H1 (cell line): ENCODE measurements around the gene ELMO1. TPM values are rescaled to one million over a fixed set of nuclear protein-coding genes. Genes with fewer than 3 reads are reported as not detected.

Experiments
- CTCF ChIA-PET: fragments of 300-600 bp; sonication (Branson Sonifier 250); formaldehyde crosslinking; loops from one replicate; lab custom pipeline; 2021; ENCODE audit not compliant: partially characterized antibody; lab: Charles Lee
- POLR2A ChIA-PET: fragments of 300-600 bp; sonication (Branson Sonifier 250); formaldehyde crosslinking; loops from one replicate; lab custom pipeline; 2021; ENCODE audit warnings: inconsistent platforms; ENCODE audit not compliant: partially characterized antibody; lab: Charles Lee
- DNase-seq, 2 experiments: peaks; one replicate each; pipeline versions ENCODE4 v3.0.0 to v3.0.0-alpha.2; 2010 to 2022; ENCODE audit warnings: low spot score in 2 of 2, low read depth in 1 of 2, mixed read lengths in 1 of 2
- FAIRE-seq: peaks from 2 replicates; lab custom pipeline; 2011; peaks lifted over from hg19 to GRCh38; lab: Jason Lieb, UNC
- H2AFZ ChIP-seq: 2 replicates; pipeline ENCODE4 v1.8.1; 2012; ENCODE audit warnings: low read length, inconsistent platforms
- H2AK5ac ChIP-seq: 2 replicates; pipeline ENCODE4 v1.6.1; 2013; ENCODE audit warnings: low read depth, low read length
- H2BK120ac ChIP-seq: replicated peaks from 2 replicates; pipeline ENCODE3; 2013; ENCODE audit warnings: low read depth, low read length, inconsistent platforms
- H2BK12ac ChIP-seq: 2 replicates; pipeline ENCODE4 v1.6.1; 2013; ENCODE audit warnings: low read depth, low read length
- H2BK15ac ChIP-seq: 2 replicates; pipeline ENCODE4 v1.6.1; 2013; ENCODE audit warnings: low read length
- H2BK20ac ChIP-seq: 2 replicates; pipeline ENCODE4 v1.6.1; 2013; ENCODE audit warnings: low read length
- H2BK5ac ChIP-seq: 2 replicates; pipeline ENCODE4 v1.6.1; 2013; ENCODE audit warnings: low read depth, low read length
- H3K14ac ChIP-seq: 2 replicates; pipeline ENCODE4 v1.6.1; 2013; ENCODE audit warnings: inconsistent platforms; ENCODE audit not compliant: insufficient read length
- H3K18ac ChIP-seq: 2 replicates; pipeline ENCODE4 v1.6.1; 2013; ENCODE audit warnings: low read length; ENCODE audit errors: extremely low read depth
- H3K23ac ChIP-seq: 2 replicates; pipeline ENCODE4 v1.6.1; 2013; ENCODE audit warnings: inconsistent platforms; ENCODE audit not compliant: insufficient read length
- H3K23me2 ChIP-seq: 2 replicates; pipeline ENCODE4 v1.6.1; 2013; ENCODE audit warnings: low read depth, low read length
- H3K27ac ChIP-seq: 2 replicates; pipeline ENCODE4 v1.6.1; 2011; ENCODE audit warnings: low read depth, low read length, inconsistent platforms
- H3K27me3 ChIP-seq, 4 experiments: replicated peaks in 1 of 4; 1 replicate in 1 of 4; 2 replicates in 3 of 4; pipeline versions ENCODE4 v1.6.1 to v1.8.1; 2011 to 2013; ENCODE audit warnings: low read length in 3 of 4, mild to moderate bottlenecking in 3 of 4, inconsistent platforms in 2 of 4, mixed read lengths in 2 of 4, moderate library complexity in 1 of 4; ENCODE audit not compliant: control insufficient read depth in 3 of 4, insufficient read depth in 3 of 4; ENCODE audit errors: extremely low read depth in 1 of 4
- H3K36me3 ChIP-seq, 4 experiments: 2 replicates each; pipeline versions ENCODE4 v1.6.1 to v1.8.1; 2011 to 2013; ENCODE audit warnings: mild to moderate bottlenecking in 4 of 4, low read length in 3 of 4, moderate library complexity in 2 of 4, control low read depth in 1 of 4, inconsistent platforms in 1 of 4; ENCODE audit not compliant: insufficient read depth in 4 of 4, control insufficient read depth in 2 of 4
- H3K4ac ChIP-seq: replicated peaks from 2 replicates; pipeline ENCODE3; 2013; ENCODE audit warnings: low read length, low read depth, mixed read lengths, inconsistent platforms; ENCODE audit not compliant: insufficient read length
- H3K4me1 ChIP-seq, 4 experiments: replicated peaks in 1 of 4; 1 replicate in 1 of 4; 2 replicates in 3 of 4; pipeline versions ENCODE4 v1.6.1 to v1.8.1; 2011 to 2013; ENCODE audit warnings: low read length in 3 of 4, inconsistent platforms in 2 of 4, mixed read lengths in 1 of 4; ENCODE audit not compliant: insufficient read depth in 4 of 4, control insufficient read depth in 3 of 4
- H3K4me2 ChIP-seq, 2 experiments: 2 replicates each; pipeline versions ENCODE4 v1.6.1 to v1.8.1; 2011 to 2013; ENCODE audit warnings: low read depth in 2 of 2, low read length in 2 of 2, control low read depth in 1 of 2, inconsistent platforms in 1 of 2, mild to moderate bottlenecking in 1 of 2; ENCODE audit not compliant: insufficient read depth in 1 of 2
- H3K4me3 ChIP-seq, 4 experiments: fragments of 200-600, 300-600 bp in 1 of 4; sonication (generic), shearing (Covaris generic), sonication (Bioruptor Twin) in 1 of 4; 2 replicates each; pipeline versions ENCODE4 v1.5.1 to v1.8.1; 2011 to 2016; ENCODE audit warnings: low read length in 4 of 4, low read depth in 3 of 4, control low read depth in 2 of 4, inconsistent platforms in 2 of 4, mild to moderate bottlenecking in 2 of 4, mixed read lengths in 1 of 4, moderate library complexity in 1 of 4; ENCODE audit not compliant: insufficient read depth in 2 of 4; ENCODE audit errors: extremely low read depth in 1 of 4
- H3K56ac ChIP-seq: replicated peaks from 2 replicates; pipeline ENCODE3; 2013; ENCODE audit warnings: low read depth, mild to moderate bottlenecking, mixed read lengths, low read length, inconsistent platforms; ENCODE audit not compliant: insufficient read length
- H3K79me1 ChIP-seq: 2 replicates; pipeline ENCODE4 v1.6.1; 2013; ENCODE audit warnings: low read depth, low read length, control low read depth
- H3K79me2 ChIP-seq, 2 experiments: 2 replicates each; pipeline versions ENCODE4 v1.6.1 to v1.8.1; 2012 to 2013; ENCODE audit warnings: low read length in 2 of 2, mild to moderate bottlenecking in 2 of 2, inconsistent platforms in 1 of 2; ENCODE audit not compliant: insufficient read depth in 2 of 2, control insufficient read depth in 1 of 2
- H3K9ac ChIP-seq, 4 experiments: replicated peaks in 1 of 4; 1 replicate in 1 of 4; 2 replicates in 3 of 4; pipeline versions ENCODE4 v1.6.1 to v1.8.1; 2011 to 2013; ENCODE audit warnings: low read depth in 3 of 4, low read length in 3 of 4, control low read depth in 2 of 4, mild to moderate bottlenecking in 2 of 4, moderate library complexity in 2 of 4, inconsistent platforms in 1 of 4; ENCODE audit errors: extremely low read depth in 1 of 4
- H3K9me3 ChIP-seq, 2 experiments: 2 replicates each; pipeline versions ENCODE4 v1.6.1 to v1.8.1; 2012 to 2013; ENCODE audit warnings: mild to moderate bottlenecking in 2 of 2, moderate library complexity in 2 of 2, control low read depth in 1 of 2, inconsistent platforms in 1 of 2, low read depth in 1 of 2, low read length in 1 of 2, mixed read lengths in 1 of 2; ENCODE audit not compliant: insufficient read depth in 2 of 2
- H4K20me1 ChIP-seq, 2 experiments: replicated peaks in 1 of 2; 2 replicates each; pipeline versions ENCODE3 to v1.8.1; 2011 to 2013; ENCODE audit warnings: inconsistent platforms in 2 of 2, low read length in 2 of 2, mild to moderate bottlenecking in 1 of 2; ENCODE audit not compliant: insufficient read depth in 2 of 2, control insufficient read depth in 1 of 2
- H4K5ac ChIP-seq: 2 replicates; pipeline ENCODE4 v1.6.1; 2013; ENCODE audit warnings: low read length, low read depth, mixed read lengths, inconsistent platforms; ENCODE audit not compliant: insufficient read length
- H4K8ac ChIP-seq: 2 replicates; pipeline ENCODE4 v1.8.0; 2013; ENCODE audit warnings: mild to moderate bottlenecking, moderate library complexity, low read length, inconsistent platforms; ENCODE audit not compliant: insufficient read depth; ENCODE audit errors: extremely low read depth
- H4K91ac ChIP-seq: replicated peaks from 2 replicates; pipeline ENCODE3; 2013; ENCODE audit warnings: low read length, mixed read lengths, inconsistent platforms; ENCODE audit not compliant: insufficient read length
- ASH2L ChIP-seq: fragments of 200-600, 300-600 bp; sonication (generic); IDR thresholded peaks from one replicate; pipeline ENCODE4 v1.7.1; 2017; ENCODE audit warnings: low read length
- EGR1 ChIP-seq: IDR thresholded peaks from 2 replicates; pipeline ENCODE4 v1.6.1; 2011; ENCODE audit warnings: low read depth, low read length, borderline replicate concordance
- polyA plus RNA-seq, 7 experiments: library from polyadenylated mRNA; depleted of rRNA in 3 of 7; stranded (reverse) in 5 of 7; unstranded in 2 of 7; fragments of >200 nt in 5 of 7; fragments of 200-250 nt in 2 of 7; gene quantifications; 1 replicate in 5 of 7; 2 replicates in 1 of 7; 4 replicates in 1 of 7; pipeline versions ENCODE4 v1.2.1 to v1.2.3, GENCODE V29; 2011 to 2013; ENCODE audit warnings: missing spikeins in 2 of 7, mixed read lengths in 2 of 7
- total RNA-seq: library from RNA; stranded (reverse); fragmentation: NEBNext Ultra II Directional; extraction: Animal tissue kit (Norgen Biotek cat#: 25700); gene quantifications from 2 replicates; pipeline ENCODE4 v1.2.1, GENCODE V29; 2021

ELMO1 gene
- total and polyA plus RNA-seq, 2 of the 8 experiments (the other 6 are each of a cell fraction or from before 2014, with no cell fraction given) = 18.4 to 21.0 TPM

GRCh38 chr7:36820527-36821170 lies 628.0 kb downstream of the ELMO1 start:
- Histone ChIP-seq H3K27ac (no peak overlapping the region), H3K9ac (no peak overlapping the region), H3K23ac (no peak overlapping the region), H2AFZ (no peak overlapping the region), H3K79me2 (no peaks in the 10 kb centered on the region), H3K36me3 (no peaks in the 10 kb centered on the region), H3K14ac (no peak overlapping the region), H3K56ac (no peak overlapping the region), H2AK5ac (no peak overlapping the region), H3K27me3 (no peaks in the 10 kb centered on the region), H4K20me1 (no peaks in the 10 kb centered on the region), H3K4me2 (no peak overlapping the region), H2BK20ac (no peak overlapping the region), H3K4ac (no peak overlapping the region), H3K4me1 (no peaks in the 10 kb centered on the region), H4K8ac (no peak overlapping the region), H2BK5ac (no peak overlapping the region), H3K9me3 (no peaks in the 10 kb centered on the region), H2BK15ac (no peak overlapping the region), H2BK12ac (no peak overlapping the region), H4K91ac (no peak overlapping the region), H4K5ac (no peak overlapping the region), H3K4me3 (no peak overlapping the region), H3K23me2 (no peaks in the 10 kb centered on the region; the same call in 1 of the 2 replicates), H2BK120ac (no peak overlapping the region), H3K18ac (no peak overlapping the region), H3K79me1 (no peaks in the 10 kb centered on the region)
- no peak for FAIRE-seq
- POLR2A ChIA-PET = no interaction called here
- no peak for DNase-seq
- TF ChIP-seq ASH2L = no peak
- no peak for TF ChIP-seq EGR1
- CTCF ChIA-PET = no interaction called here
